ENCODE measurements around the gene PDE6C. TPM values are rescaled to one million over a fixed set of nuclear protein-coding genes. Genes with fewer than 3 reads are reported as not detected.

Gene PDE6C
- total RNA-seq, 6 experiments from 2014 or later, result not detected

DNA sequence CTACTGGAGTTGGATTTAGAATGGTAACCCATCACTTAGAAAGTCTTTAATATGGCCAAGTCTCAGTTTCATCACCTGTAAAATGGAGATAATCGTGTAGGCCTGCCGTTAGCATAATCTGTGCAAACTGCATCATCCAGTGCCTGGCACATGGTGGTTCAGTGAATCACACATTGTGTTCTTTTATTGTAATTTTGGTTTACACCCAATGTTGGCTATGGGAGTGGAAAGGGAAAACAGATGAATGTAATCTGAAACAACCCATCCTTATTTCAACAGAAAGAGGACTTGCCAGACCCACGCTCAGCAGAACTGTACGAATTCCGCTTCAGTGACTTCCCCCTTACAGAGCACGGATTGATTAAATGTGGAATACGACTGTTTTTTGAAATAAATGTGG, 27.5 kb downstream of the PDE6C start:
- Histone ChIP-seq H3K27me3 (no peaks in the 10 kb centered on the region), H3K4me1 (no peaks in the 10 kb centered on the region), H3K4me3 (no peak overlapping the region), H3K27ac (no peak overlapping the region), H3K36me3 (no peaks in the 10 kb centered on the region), H3K9me3 (no peaks in the 10 kb centered on the region)
- TF ChIP-seq, protein P1, sequence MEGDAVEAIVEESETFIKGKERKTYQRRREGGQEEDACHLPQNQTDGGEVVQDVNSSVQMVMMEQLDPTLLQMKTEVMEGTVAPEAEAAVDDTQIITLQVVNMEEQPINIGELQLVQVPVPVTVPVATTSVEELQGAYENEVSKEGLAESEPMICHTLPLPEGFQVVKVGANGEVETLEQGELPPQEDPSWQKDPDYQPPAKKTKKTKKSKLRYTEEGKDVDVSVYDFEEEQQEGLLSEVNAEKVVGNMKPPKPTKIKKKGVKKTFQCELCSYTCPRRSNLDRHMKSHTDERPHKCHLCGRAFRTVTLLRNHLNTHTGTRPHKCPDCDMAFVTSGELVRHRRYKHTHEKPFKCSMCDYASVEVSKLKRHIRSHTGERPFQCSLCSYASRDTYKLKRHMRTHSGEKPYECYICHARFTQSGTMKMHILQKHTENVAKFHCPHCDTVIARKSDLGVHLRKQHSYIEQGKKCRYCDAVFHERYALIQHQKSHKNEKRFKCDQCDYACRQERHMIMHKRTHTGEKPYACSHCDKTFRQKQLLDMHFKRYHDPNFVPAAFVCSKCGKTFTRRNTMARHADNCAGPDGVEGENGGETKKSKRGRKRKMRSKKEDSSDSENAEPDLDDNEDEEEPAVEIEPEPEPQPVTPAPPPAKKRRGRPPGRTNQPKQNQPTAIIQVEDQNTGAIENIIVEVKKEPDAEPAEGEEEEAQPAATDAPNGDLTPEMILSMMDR (IDR thresholded peaks at IDR 0.05), result no peak
- no peak for TF ChIP-seq POLR2A (IDR thresholded peaks at IDR 0.05)
- 89% methylated on average over 7 of the region's 7 CpGs for WGBS (ENCODE audit: insufficient coverage, low coverage, low lambda C conversion rate, missing lambda C conversion rate)
- DNase-seq (no peak), ATAC-seq (no peak)
- intact Hi-C loops (cut with DNase I), result no loop called here

DNA sequence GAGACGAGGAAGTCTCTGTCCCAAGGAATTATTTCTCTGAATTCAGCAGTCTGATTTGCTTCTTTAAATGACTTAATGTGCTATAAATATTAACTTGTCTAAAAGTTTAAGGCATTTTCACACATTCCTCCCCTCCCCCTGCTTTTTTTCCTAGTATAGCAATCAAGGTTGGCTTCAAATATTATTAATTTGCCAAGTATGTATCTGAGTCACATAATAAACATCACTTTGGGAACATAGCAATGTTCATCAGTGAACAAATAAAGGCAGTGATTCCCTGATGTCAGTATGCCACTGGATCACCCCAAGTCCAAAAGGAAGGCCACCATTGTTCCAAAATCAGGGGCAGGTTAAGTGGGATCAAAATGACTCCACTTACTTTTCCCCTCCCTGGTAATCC, 40.5 kb downstream of the PDE6C start:
- DNase-seq (no peak), ATAC-seq (peak in 1 of 4 donors; percentile 75)
- no peaks in the 10 kb centered on the region for H3K9me3 ChIP-seq
- intact Hi-C loops (cut with DNase I), result no loop called here
- H3K4me3 ChIP-seq, result no peak overlapping the region
- H3K4me1 ChIP-seq, result peaks cover 0 to 10% (median 0%) of the 10 kb centered on the region in 4 donors
- WGBS (ENCODE audit: insufficient coverage, low coverage, low lambda C conversion rate, missing lambda C conversion rate), result 82% methylated on average over 1 of the region's 1 CpG
- H3K36me3 ChIP-seq, result no peaks in the 10 kb centered on the region
- TF ChIP-seq, protein P1 (IDR thresholded peaks at IDR 0.05), result peak in 1 of 4 donors; percentile 2
- TF ChIP-seq POLR2A (IDR thresholded peaks at IDR 0.05), result no peak
- H3K27ac ChIP-seq, result no peak overlapping the region
- no peaks in the 10 kb centered on the region for H3K27me3 ChIP-seq

DNA sequence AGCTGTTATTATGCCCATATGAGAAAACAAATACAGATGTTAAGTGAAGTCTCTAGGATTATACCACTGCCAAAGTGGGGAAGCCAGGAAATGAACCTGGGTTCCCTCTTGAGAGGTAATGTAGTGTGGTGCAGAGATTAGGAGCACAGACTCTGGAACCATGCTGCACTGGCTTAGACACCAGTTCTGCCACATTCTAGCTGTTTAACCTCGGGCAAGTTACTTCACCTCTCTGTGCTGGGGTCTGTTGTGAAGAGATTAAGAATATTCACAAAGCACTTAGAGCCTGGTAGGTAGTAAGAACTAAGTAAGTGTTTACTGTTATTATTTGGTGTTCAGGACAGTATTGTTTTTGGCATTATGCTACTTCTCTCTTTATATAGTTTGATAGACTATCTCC, 41.9 kb downstream of the PDE6C start:
- TF ChIP-seq, protein P1 (IDR thresholded peaks at IDR 0.05), result no peak
- no peak for TF ChIP-seq POLR2A (IDR thresholded peaks at IDR 0.05)
- no peak for DNase-seq
- no peak for ATAC-seq
- no peaks in the 10 kb centered on the region for H3K27me3 ChIP-seq
- H3K4me1 ChIP-seq, result peaks cover 0 to 10% (median 0%) of the 10 kb centered on the region in 4 donors
- H3K27ac ChIP-seq, result no peak overlapping the region
- no peaks in the 10 kb centered on the region for H3K9me3 ChIP-seq
- no peak overlapping the region for H3K4me3 ChIP-seq
- no peaks in the 10 kb centered on the region for H3K36me3 ChIP-seq
- intact Hi-C loops (cut with DNase I), result no loop called here
- 100% methylated on average over 1 of the region's 1 CpG for WGBS (ENCODE audit: insufficient coverage, low coverage, low lambda C conversion rate, missing lambda C conversion rate)

DNA sequence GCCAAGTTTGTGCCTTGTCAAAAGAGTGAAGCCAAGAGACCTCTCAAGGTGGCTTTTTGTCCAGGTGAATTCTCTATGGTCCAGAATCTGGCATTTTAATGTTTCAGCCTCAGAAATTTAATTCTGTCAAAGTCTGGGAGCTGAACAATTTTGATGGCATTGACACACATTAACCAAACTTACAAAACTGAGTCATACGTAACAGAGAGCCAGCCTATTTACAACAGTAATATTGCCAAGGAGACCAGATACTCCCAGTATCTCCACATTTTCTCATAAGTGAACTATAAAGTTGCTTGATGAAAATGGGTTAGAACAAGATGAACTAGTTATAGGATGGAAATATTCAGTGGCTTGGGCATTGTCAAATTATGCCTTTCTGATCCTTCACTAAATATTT, 43.8 kb downstream of the PDE6C start:
- H3K36me3 ChIP-seq, result no peaks in the 10 kb centered on the region
- intact Hi-C loops (cut with DNase I), result no loop called here
- DNase-seq (no peak), ATAC-seq (peak in 3 of 4 donors; percentile 44 to 72 (median 59))
- H3K4me1 ChIP-seq, result peaks cover 0 to 10% (median 0%) of the 10 kb centered on the region in 4 donors
- no peaks in the 10 kb centered on the region for H3K27me3 ChIP-seq
- H3K9me3 ChIP-seq, result no peaks in the 10 kb centered on the region
- no peak overlapping the region for H3K4me3 ChIP-seq
- TF ChIP-seq POLR2A (IDR thresholded peaks at IDR 0.05), result no peak
- TF ChIP-seq, protein P1 (IDR thresholded peaks at IDR 0.05), result no peak
- H3K27ac ChIP-seq, result no peak overlapping the region
- WGBS (ENCODE audit: insufficient coverage, low coverage, low lambda C conversion rate, missing lambda C conversion rate), result 27% methylated on average over 1 of the region's 1 CpG

DNA sequence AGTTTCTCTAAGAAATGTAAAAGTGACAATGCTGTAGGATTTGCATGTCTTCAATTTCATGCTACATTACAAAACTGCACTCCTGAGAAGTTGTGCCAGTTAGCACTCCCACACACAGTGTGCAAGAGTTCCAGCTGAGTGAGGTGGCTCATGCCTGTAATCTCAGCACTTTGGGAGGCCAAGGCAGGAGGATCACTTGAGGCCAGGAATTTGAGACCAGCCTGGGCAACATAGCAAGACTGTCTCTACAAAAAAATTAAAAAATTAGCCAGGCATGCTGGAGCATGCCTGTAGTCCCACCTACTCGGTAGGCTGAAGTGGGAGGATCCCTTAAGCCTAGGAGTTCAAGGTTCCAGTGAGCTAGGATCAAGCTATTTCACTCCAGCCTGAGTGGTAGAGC, 45.4 kb downstream of the PDE6C start:
- Histone ChIP-seq H3K9me3 (no peaks in the 10 kb centered on the region), H3K27ac (no peak overlapping the region), H3K36me3 (no peaks in the 10 kb centered on the region), H3K4me3 (no peak overlapping the region), H3K4me1 (peaks cover 0 to 10% (median 0%) of the 10 kb centered on the region in 4 donors), H3K27me3 (no peaks in the 10 kb centered on the region)
- no peak for DNase-seq
- no peak for ATAC-seq
- intact Hi-C loops (cut with DNase I), result no loop called here
- WGBS (ENCODE audit: insufficient coverage, low coverage, low lambda C conversion rate, missing lambda C conversion rate), result 38% methylated on average over 1 of the region's 1 CpG
- TF ChIP-seq, protein P1 (IDR thresholded peaks at IDR 0.05), result no peak
- no peak for TF ChIP-seq POLR2A (IDR thresholded peaks at IDR 0.05)
